Activated CD4-positive, alpha-beta T cell treated with anti-CD3 and anti-CD28 coated beads, Interleukin-10, Interleukin-2, amounts not matched to agents 100 ng/mL and 50 ng/mL, durations not matched to agents 16 hours and 8 hours (primary cell): ENCODE measurements around the gene AKAP9.
"Not testable (repeated sequence)": the region's sequence is repeated elsewhere in the genome, so short reads cannot be mapped to it uniquely, and the experiment has no call there.

Experiments
- DNase-seq: peaks from one replicate; pipeline ENCODE4 v3.0.0-alpha.2; 2020

The AKAP9 gene

GRCh38 chr7:92072121-92072520 is 131.5 kb downstream of the AKAP9 start:
- no peak for DNase-seq

GRCh38 chr7:92072708-92073107 is 132.0 kb downstream of the AKAP9 start:
- no peak for DNase-seq

GRCh38 chr7:92075455-92076158 is 134.9 kb downstream of the AKAP9 start:
- peak; percentile 62 for DNase-seq

GRCh38 chr7:92076509-92076908 is 135.8 kb downstream of the AKAP9 start:
- DNase-seq: no peak

GRCh38 chr7:92083922-92084321 is 143.3 kb downstream of the AKAP9 start:
- not testable (repeated sequence) for DNase-seq

- DNase-seq: no peak
Measured at GRCh38 chr7:92088266-92088665, 147.6 kb downstream of the AKAP9 start.

- DNase-seq: no peak
Measured at GRCh38 chr7:92092210-92092609, 151.5 kb downstream of the AKAP9 start.

- no peak for DNase-seq
Measured at GRCh38 chr7:92095380-92095779, 154.7 kb downstream of the AKAP9 start.

GRCh38 chr7:92100534-92100933 is 159.9 kb downstream of the AKAP9 start:
- no peak for DNase-seq

- not testable (repeated sequence) for DNase-seq
Measured at GRCh38 chr7:92102862-92103261, 162.2 kb downstream of the AKAP9 start.

GRCh38 chr7:92108821-92109220 is 168.2 kb downstream of the AKAP9 start:
- no peak for DNase-seq

- no peak for DNase-seq
Measured at GRCh38 chr7:92110857-92111256, 170.2 kb downstream of the AKAP9 start.

- DNase-seq: no peak
Measured at GRCh38 chr7:92115821-92116220, 175.2 kb downstream of the AKAP9 start.

- DNase-seq: no peak
Measured at GRCh38 chr7:92116949-92117348, 176.3 kb downstream of the AKAP9 start.

GRCh38 chr7:92119213-92119759 is 178.6 kb downstream of the AKAP9 start:
- no peak for DNase-seq

- DNase-seq: no peak
Measured at GRCh38 chr7:92121681-92122080, 181.0 kb downstream of the AKAP9 start.

- DNase-seq: no peak
Measured at GRCh38 chr7:92131093-92131492, 190.4 kb downstream of the AKAP9 start.

- DNase-seq: no peak
Measured at GRCh38 chr7:92131764-92132330, 191.2 kb downstream of the AKAP9 start.

- DNase-seq: no peak
Measured at GRCh38 chr7:92133133-92133736, 192.6 kb downstream of the AKAP9 start.

GRCh38 chr7:92133737-92134270 is 193.1 kb downstream of the AKAP9 start:
- DNase-seq: peak; percentile 69

- DNase-seq: peak; percentile 93
Measured at GRCh38 chr7:92134271-92135051, 193.8 kb downstream of the AKAP9 start, which contains the start of gene CYP51A1. TSS of gene CYP51A1 (minus strand) at chr7:92134477. CDS start at chr7:92134364, 113 bp downstream.

GRCh38 chr7:92135052-92135889 is 194.6 kb downstream of the AKAP9 start:
- DNase-seq: peak; percentile 16
